NCI-H187 treated with DMSO at 0.1 percent for 48 hours (cell line): Measurements from ENCODE around the gene CEACAM5.
"Not testable (repeated sequence)": the region's sequence is repeated elsewhere in the genome, so short reads cannot be mapped to it uniquely, and the experiment has no call there.

ENCODE experiments used
- DNase-seq: peaks from one replicate; lab custom pipeline; 2025; lab: John Stamatoyannopoulos, UW

Gene CEACAM5

GRCh38 chr19:41740415-41741243 is 32.2 kb downstream of the CEACAM5 start:
- no peak for DNase-seq

- no peak for DNase-seq
Measured at GRCh38 chr19:41741244-41741554, 32.8 kb downstream of the CEACAM5 start.

DNA sequence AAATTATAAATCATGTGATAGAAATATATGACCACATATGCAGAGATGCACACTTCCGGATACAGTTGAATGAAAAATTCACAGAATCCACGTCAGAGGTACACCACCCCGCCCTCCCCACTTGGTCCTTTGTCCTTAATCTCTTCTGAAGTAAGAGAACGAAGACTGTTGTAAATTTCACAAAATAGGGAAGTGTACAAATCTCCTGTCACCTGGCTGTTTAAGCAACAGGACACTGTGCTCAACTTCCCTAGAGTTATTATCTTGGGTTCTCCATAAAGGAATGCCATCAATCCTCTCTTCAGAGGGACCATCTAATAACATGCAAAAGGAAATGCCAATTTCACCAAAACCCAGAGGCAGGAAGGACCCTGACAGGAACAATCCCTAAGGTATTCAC is 36.4 kb downstream of the CEACAM5 start:
- no peak for DNase-seq

DNA sequence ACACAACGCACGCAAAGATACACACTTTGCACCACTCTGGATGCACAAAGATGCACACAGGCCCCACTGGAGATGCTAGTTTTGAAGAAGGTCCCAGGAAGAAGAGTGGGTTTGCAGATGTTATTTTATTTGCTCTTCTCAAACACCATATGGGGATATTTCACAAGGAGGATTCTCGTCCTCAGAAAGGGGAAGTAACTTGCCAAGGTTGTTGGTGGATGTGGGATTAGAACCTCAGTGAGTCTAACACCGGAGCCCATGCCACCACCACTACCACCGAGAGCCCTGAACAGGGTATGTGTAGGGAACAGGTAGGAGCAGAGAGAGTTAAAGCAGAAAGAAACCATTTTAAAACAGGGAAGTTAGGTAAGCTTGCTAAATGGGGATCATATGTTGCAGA is 37.3 kb downstream of the CEACAM5 start:
- DNase-seq: no peak

DNA sequence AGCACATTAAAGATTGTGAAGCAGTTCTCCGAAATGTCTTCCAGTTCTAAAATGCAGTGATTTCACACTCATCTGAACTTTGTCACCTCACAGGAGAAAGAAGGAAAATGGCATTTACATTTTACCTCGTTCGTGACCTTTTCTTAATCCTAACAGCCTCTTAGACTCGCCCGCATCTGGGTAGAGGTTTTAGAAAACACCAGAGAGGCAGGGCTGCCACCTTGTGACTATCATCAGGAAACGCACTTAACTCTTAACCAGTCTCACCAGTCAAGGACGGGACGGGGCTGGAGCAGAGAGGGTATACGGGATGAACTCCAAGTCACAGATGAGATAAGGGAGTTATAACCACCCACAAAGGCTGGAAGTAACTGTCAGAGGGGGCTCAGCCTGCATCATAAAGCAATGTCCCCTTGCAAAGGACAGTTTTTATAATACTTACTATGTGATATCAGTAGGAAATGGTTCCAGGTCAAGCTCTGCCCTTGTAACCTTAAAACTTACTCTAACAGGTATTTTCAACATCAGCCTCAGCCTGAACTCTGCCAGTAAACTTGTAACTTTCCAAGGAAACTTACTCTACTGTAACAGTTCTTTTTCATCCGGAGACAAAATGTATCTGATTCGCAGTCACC is 38.3 kb downstream of the CEACAM5 start:
- DNase-seq: peak; percentile 72

GRCh38 chr19:41748012-41748411 is 39.6 kb downstream of the CEACAM5 start:
- no peak for DNase-seq

DNA sequence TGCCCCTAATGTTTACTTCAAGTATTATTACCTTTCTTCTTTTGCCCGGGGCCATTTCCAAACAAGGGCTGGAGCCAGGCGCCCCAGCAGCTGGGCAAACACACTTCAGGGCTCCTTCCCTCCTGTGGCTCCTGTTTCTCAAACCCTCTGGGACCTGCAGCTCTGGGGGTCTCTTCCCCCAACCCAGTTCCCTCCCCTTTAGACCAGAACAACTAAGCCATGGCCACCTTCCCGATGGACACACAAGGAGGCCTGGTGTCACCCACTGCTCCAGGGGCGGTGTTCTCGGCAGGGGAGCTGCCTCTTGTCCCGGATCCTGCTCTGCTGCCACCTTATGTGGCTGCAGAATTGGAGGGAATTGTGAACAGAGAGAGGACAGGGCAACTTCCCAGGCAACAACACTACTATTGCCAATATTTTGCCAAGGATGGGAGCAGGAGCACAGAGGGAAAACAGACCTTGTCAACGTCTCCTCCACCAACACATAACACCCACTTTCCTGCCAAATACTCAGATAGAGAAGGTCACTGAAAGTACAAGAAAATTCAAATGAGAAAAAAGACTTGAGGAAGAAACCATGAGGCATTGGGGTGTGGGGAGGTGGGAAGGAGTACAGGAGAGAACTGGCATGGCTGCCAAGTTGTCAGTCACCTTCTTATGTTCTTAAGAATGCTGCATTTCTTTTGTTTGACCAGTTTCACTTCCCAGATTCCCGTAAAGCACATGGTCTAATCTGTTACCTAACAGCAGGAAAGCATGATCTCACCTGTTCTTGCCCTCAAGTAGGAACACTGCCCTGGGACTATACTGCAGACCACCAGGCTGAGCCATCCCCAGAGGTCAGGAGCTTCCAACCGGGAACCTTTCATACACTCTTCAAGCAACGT is 42.1 kb downstream of the CEACAM5 start:
- not testable (repeated sequence) for DNase-seq

DNA sequence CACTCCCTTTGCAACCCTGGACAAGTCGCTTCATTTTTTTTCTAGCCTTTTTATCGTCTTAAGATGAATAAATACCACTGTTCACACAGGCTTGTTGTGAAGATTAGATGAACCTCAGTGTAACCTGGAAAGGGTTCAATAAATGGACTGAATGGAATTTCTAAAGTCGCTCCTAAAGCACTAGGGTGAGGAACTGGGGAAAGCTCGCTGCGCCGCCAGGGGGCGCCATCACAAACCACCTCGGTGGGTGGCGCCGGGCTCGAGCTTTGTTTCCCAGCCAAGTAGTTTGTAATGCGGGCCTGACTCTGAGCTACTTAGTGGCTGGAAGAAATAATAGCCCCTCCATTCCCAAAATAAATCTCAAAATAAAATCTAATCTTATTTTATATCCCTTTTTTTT is 44.7 kb downstream of the CEACAM5 start:
- DNase-seq: no peak

- DNase-seq: no peak
Measured at GRCh38 chr19:41753936-41754529, 45.6 kb downstream of the CEACAM5 start.

GRCh38 chr19:41755328-41755913 is 47.0 kb downstream of the CEACAM5 start, which contains the start of gene CEACAM6:
CEACAM6 (plus strand) TSS chr19:41755530; CDS start chr19:41755639, 109 bp downstream.
- no peak for DNase-seq

GRCh38 chr19:41758846-41759245 is 50.4 kb downstream of the CEACAM5 start:
- DNase-seq: no peak

GRCh38 chr19:41767115-41767514 is 58.7 kb downstream of the CEACAM5 start:
- no peak for DNase-seq

DNA sequence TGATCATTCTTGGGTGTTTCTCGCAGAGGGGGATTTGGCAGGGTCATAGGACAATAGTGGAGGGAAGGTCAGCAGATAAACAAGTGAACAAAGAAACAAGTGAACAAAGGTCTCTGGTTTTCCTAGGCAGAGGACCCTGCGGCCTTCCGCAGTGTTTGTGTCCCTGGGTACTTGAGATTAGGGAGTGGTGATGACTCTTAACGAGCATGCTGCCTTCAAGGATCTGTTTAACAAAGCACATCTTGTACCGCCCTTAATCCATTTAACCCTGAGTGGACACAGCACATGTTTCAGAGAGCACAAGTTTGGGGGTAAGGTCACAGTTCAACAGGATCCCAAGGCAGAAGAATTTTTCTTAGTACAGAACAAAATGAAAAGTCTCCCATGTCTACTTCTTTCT is 59.7 kb downstream of the CEACAM5 start:
- DNase-seq: not testable (repeated sequence)

GRCh38 chr19:41769608-41770007 is 61.2 kb downstream of the CEACAM5 start:
- no peak for DNase-seq

GRCh38 chr19:41771410-41771809 is 63.0 kb downstream of the CEACAM5 start:
- no peak for DNase-seq

DNA sequence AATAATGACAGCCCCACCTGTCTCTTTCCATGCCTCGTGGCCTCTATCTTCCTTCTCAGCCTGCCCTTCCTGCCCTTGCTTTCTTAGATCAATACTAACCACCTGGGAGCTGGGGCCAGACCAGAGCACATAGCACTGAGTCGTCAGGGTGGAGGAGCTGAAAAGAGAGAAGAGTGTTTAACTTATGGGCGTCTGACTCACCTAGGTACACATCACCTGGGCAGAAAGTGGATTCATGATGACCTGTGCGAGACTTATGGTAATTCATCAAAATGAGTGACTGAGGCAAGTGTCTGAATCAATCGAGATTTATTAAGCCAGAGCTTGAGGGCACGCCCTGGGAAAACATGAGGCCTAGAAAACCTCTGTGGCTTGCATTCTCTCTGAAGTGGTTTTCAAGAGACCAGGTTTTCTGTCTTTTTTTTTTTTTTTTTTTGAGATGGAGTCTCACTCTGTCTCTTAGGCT is 66.1 kb downstream of the CEACAM5 start:
- peak; percentile 99 for DNase-seq

DNA sequence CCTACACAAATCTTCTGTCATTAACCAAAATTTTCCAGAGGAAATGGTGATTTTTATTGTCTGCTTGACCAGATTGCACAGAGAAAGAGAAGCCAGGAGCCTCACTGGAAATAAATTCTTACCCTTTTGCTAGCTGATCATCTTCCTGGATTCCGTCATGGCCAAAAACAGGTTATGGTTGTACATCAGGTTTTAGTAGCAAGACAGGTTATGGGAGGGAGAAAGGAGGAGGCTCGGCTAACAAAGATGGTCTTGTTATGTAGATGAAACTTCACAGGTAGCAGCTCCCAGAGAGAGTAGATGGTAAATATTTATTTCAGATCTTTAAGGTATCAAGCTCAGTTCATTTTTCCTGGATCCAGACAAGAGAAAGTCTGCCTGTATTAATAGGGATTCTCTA is 68.3 kb downstream of the CEACAM5 start:
- DNase-seq: no peak
